HEK293 (cell line): ENCODE data around the gene FGD4.

Experiments used
- CTCF ChIA-PET: fragments of 350-600 bp; formaldehyde crosslinking; extraction: SDS; loops from one replicate; lab custom pipeline; 2021; ENCODE audit warnings: antibody characterized with exemption; lab: Yijun Ruan, JAX
- POLR2A ChIA-PET: fragments of 300-600 bp; formaldehyde crosslinking; extraction: SDS; loops from one replicate; lab custom pipeline; 2020; ENCODE audit warnings: antibody characterized with exemption, inconsistent platforms; lab: Yijun Ruan, JAX
- H3K27ac ChIP-seq: fragments of 200-500 bp; sonication (Bioruptor generic); 2 replicates; pipeline ENCODE4 v1.5.1; 2014; ENCODE audit warnings: low read depth, low read length, control low read depth, inconsistent platforms; ENCODE audit errors: extremely low read depth
- H3K36me3 ChIP-seq, 2 experiments: fragments of 200-500 bp in 1 of 2; sonication (Bioruptor generic) in 1 of 2; 1 replicate in 1 of 2; 2 replicates in 1 of 2; pipeline ENCODE4 v1.5.1; 2014 to 2017; ENCODE audit warnings: inconsistent platforms in 2 of 2, low read length in 2 of 2; ENCODE audit not compliant: control insufficient read depth in 2 of 2, insufficient read depth in 1 of 2
- H3K4me1 ChIP-seq: fragments of 200-500 bp; sonication (Bioruptor generic); 2 replicates; pipeline ENCODE4 v1.5.1; 2014; ENCODE audit warnings: mild to moderate bottlenecking, low read length, inconsistent platforms; ENCODE audit not compliant: control insufficient read depth, insufficient read depth
- H3K4me3 ChIP-seq: 2 replicates; pipeline ENCODE4 v1.5.1; 2011; ENCODE audit warnings: low read depth, mild to moderate bottlenecking, control low read depth, low read length, moderate library complexity
- H3K9me3 ChIP-seq: fragments of 200-500 bp; sonication (Bioruptor generic); 2 replicates; pipeline ENCODE4 v1.5.1; 2014; ENCODE audit warnings: low read depth, low read length, inconsistent platforms; ENCODE audit not compliant: control insufficient read depth, insufficient read depth
- EGR2 ChIP-seq: fragments of 450-650 bp; formaldehyde crosslinking; IDR thresholded peaks from 2 replicates; pipeline ENCODE4 v1.5.1; 2016; ENCODE audit warnings: low read depth, missing biosample characterization, missing genetic modification characterization
- GLIS1 ChIP-seq: fragments of 450-650 bp; formaldehyde crosslinking; IDR thresholded peaks from 2 replicates; pipeline ENCODE4 v1.5.1; 2016; ENCODE audit warnings: missing biosample characterization, missing genetic modification characterization
- KLF1 ChIP-seq: fragments of 450-650 bp; formaldehyde crosslinking; IDR thresholded peaks from 2 replicates; pipeline ENCODE4 v1.5.1; 2016; ENCODE audit warnings: missing biosample characterization, missing genetic modification characterization
- SCRT2 ChIP-seq: fragments of 450-650 bp; formaldehyde crosslinking; IDR thresholded peaks from 2 replicates; pipeline ENCODE4 v1.5.1; 2016; ENCODE audit warnings: missing biosample characterization, missing genetic modification characterization
- SETDB1 ChIP-seq: IDR thresholded peaks from one replicate; pipeline ENCODE4 v1.6.1; 2017; ENCODE audit warnings: mild to moderate bottlenecking, low read length, moderate library complexity, mixed read lengths; ENCODE audit not compliant: insufficient read length
- ZFP69B ChIP-seq: fragments of 450-650 bp; formaldehyde crosslinking; IDR thresholded peaks from 2 replicates; pipeline ENCODE4 v1.5.1; 2016; ENCODE audit warnings: missing biosample characterization, missing genetic modification characterization
- ZIC2 ChIP-seq: fragments of 450-650 bp; formaldehyde crosslinking; IDR thresholded peaks from 2 replicates; pipeline ENCODE4 v1.5.1; 2016; ENCODE audit warnings: missing biosample characterization, missing genetic modification characterization
- ZNF121 ChIP-seq: fragments of 450-650 bp; formaldehyde crosslinking; IDR thresholded peaks from 2 replicates; pipeline ENCODE4 v1.5.1; 2016; ENCODE audit warnings: missing biosample characterization, missing genetic modification characterization
- ZNF274 ChIP-seq, 2 experiments: fragments of 200-500 bp in 1 of 2; fragments of 450-650 bp in 1 of 2; sonication (Bioruptor generic) in 1 of 2; formaldehyde crosslinking in 1 of 2; IDR thresholded peaks; 2 replicates each; pipeline versions ENCODE4 v1.5.1 to v1.6.1; 2014 to 2016; ENCODE audit warnings: borderline replicate concordance in 1 of 2, inconsistent platforms in 1 of 2, low read length in 1 of 2, missing biosample characterization in 1 of 2, missing genetic modification characterization in 1 of 2
- ZNF354C ChIP-seq: fragments of 450-650 bp; formaldehyde crosslinking; IDR thresholded peaks from 2 replicates; pipeline ENCODE4 v1.5.1; 2016; ENCODE audit warnings: missing biosample characterization, missing genetic modification characterization, low read depth, borderline replicate concordance
- ZNF37A ChIP-seq: fragments of 450-650 bp; IDR thresholded peaks from 2 replicates; pipeline ENCODE4 v1.5.1; 2018; ENCODE audit warnings: missing biosample characterization, missing genetic modification characterization
- ZNF473 ChIP-seq: fragments of 450-650 bp; formaldehyde crosslinking; IDR thresholded peaks from 2 replicates; pipeline ENCODE4 v1.5.1; 2017; ENCODE audit warnings: missing biosample characterization, missing genetic modification characterization
- ZNF548 ChIP-seq: fragments of 450-650 bp; formaldehyde crosslinking; IDR thresholded peaks from 2 replicates; pipeline ENCODE4 v1.5.1; 2016; ENCODE audit warnings: missing biosample characterization, missing genetic modification characterization
- ZNF560 ChIP-seq: fragments of 450-650 bp; formaldehyde crosslinking; IDR thresholded peaks from 2 replicates; pipeline ENCODE4 v1.5.1; 2017; ENCODE audit warnings: missing biosample characterization, missing genetic modification characterization, borderline replicate concordance
- ZNF580 ChIP-seq: fragments of 450-650 bp; formaldehyde crosslinking; IDR thresholded peaks from 2 replicates; pipeline ENCODE4 v1.5.1; 2016; ENCODE audit warnings: missing biosample characterization, missing genetic modification characterization
- ZNF624 ChIP-seq: fragments of 450-650 bp; formaldehyde crosslinking; IDR thresholded peaks from 2 replicates; pipeline ENCODE4 v1.5.1; 2017; ENCODE audit warnings: missing biosample characterization, missing genetic modification characterization
- ZNF645 ChIP-seq: fragments of 450-650 bp; formaldehyde crosslinking; IDR thresholded peaks from 2 replicates; pipeline ENCODE4; 2016; ENCODE audit warnings: missing biosample characterization, missing genetic modification characterization
- ZNF660 ChIP-seq: fragments of 450-650 bp; IDR thresholded peaks from 2 replicates; pipeline ENCODE4 v1.5.1; 2018; ENCODE audit warnings: missing biosample characterization, mild to moderate bottlenecking, missing genetic modification characterization
- ZNF747 ChIP-seq: fragments of 450-650 bp; formaldehyde crosslinking; IDR thresholded peaks from 2 replicates; pipeline ENCODE4 v1.5.1; 2016; ENCODE audit warnings: missing biosample characterization, missing genetic modification characterization
- ZNF76 ChIP-seq: fragments of 450-650 bp; formaldehyde crosslinking; IDR thresholded peaks from 2 replicates; pipeline ENCODE4; 2016; ENCODE audit warnings: low read depth, missing biosample characterization, missing genetic modification characterization, borderline replicate concordance
- ZNF791 ChIP-seq: fragments of 450-650 bp; formaldehyde crosslinking; IDR thresholded peaks from 2 replicates; pipeline ENCODE4 v1.5.1; 2016; ENCODE audit warnings: missing biosample characterization, missing genetic modification characterization
- ZNF830 ChIP-seq: fragments of 450-650 bp; IDR thresholded peaks from 2 replicates; pipeline ENCODE4 v1.5.0; 2018; ENCODE audit warnings: missing biosample characterization, missing genetic modification characterization, low read depth, mild to moderate bottlenecking, moderate library complexity
- TF ChIP-seq, protein P1 (sequence below): fragments of 450-650 bp; formaldehyde crosslinking; optimal IDR thresholded peaks from 2 replicates; pipeline ENCODE3; 2016; ENCODE audit warnings: missing biosample characterization, mild to moderate bottlenecking, missing genetic modification characterization
- TF ChIP-seq, protein P2 (sequence below): fragments of 450-650 bp; formaldehyde crosslinking; IDR thresholded peaks from 2 replicates; pipeline ENCODE4 v1.5.1; 2016; ENCODE audit warnings: missing biosample characterization, missing genetic modification characterization

Gene FGD4

GRCh38 chr12:32482226-32482625 is 82.9 kb downstream of the FGD4 start:
- Histone ChIP-seq H3K9me3 (no peaks in the 10 kb centered on the region), H3K36me3 (no peaks in the 10 kb centered on the region)
- POLR2A ChIA-PET: no interaction called here
- TF ChIP-seq ZNF791 (tag by site-specific recombination) (no peak), ZNF76 (tag by site-specific recombination) (no peak), ZNF37A (tag by site-specific recombination) (no peak), ZFP69B (tag by site-specific recombination) (no peak), ZNF830 (tag by site-specific recombination) (no peak), ZNF354C (no peak), ZNF274 (IDR thresholded peaks at IDR 0.05; ENCODE audit: low read length) (no peak), ZNF274 (tag by site-specific recombination; IDR thresholded peaks at IDR 0.05; ENCODE audit: borderline replicate concordance) (no peak), ZNF580 (tag by site-specific recombination) (no peak), ZNF548 (no peak)
- TF ChIP-seq, all 188 proteins: peak for 0
- CTCF ChIA-PET: interaction anchor here (0.5 kb wide), 1 partner anchor 91 kb away, joined by 6 read pairs; no protein-coding TSS in a partner anchor
- no peak overlapping the region for H3K27ac ChIP-seq
- no peak overlapping the region for H3K4me3 ChIP-seq
- H3K4me1 ChIP-seq: 0 out of 2 replicates have a peak, but pooled peaks cover 2% of the 10 kb centered on the region

DNA sequence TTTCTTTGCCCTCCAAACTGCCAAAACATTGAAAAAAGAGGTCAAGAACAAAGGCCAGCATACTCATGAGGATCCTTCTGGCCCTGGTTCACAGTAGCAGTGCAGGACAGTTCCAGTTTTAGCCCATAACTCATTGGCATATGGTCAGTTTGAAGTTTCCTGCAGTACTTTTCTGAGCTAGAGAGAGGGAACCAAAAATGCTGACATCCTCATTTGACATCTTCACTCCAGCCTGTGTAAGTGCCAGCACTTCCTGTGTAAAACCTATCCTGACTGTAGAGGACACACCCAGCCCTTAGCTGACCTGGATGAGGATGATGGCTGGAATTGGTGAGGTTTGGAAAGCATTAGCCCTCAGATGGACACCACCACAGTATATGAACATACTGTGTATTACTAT is 84.1 kb downstream of the FGD4 start:
- Histone ChIP-seq H3K36me3 (no peaks in the 10 kb centered on the region), H3K4me3 (no peak overlapping the region)
- ChIA-PET POLR2A (no interaction called here), CTCF (interaction anchor here (0.6 to 1.0 kb wide), 2 partner anchors 27 to 66 kb away, joined by 3 to 4 read pairs; no protein-coding TSS in a partner anchor)
- TF ChIP-seq ZNF645 (tag by site-specific recombination): no peak
- TF ChIP-seq ZNF560: no peak
- TF ChIP-seq ZIC2: no peak
- no peak for TF ChIP-seq ZNF473 (tag by site-specific recombination)
- TF ChIP-seq, protein P1, sequence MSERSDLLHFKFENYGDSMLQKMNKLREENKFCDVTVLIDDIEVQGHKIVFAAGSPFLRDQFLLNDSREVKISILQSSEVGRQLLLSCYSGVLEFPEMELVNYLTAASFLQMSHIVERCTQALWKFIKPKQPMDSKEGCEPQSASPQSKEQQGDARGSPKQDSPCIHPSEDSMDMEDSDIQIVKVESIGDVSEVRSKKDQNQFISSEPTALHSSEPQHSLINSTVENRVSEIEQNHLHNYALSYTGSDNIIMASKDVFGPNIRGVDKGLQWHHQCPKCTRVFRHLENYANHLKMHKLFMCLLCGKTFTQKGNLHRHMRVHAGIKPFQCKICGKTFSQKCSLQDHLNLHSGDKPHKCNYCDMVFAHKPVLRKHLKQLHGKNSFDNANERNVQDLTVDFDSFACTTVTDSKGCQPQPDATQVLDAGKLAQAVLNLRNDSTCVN (tag by site-specific recombination): no peak
- no peak for TF ChIP-seq ZNF660 (tag by site-specific recombination)
- no peak for TF ChIP-seq GLIS1
- no peak for TF ChIP-seq ZNF121 (tag by site-specific recombination)
- no peak for TF ChIP-seq ZNF624
- no peak for TF ChIP-seq ZNF747
- no peak for TF ChIP-seq KLF1 (tag by site-specific recombination)
- no peak for TF ChIP-seq SETDB1
- TF ChIP-seq, all 188 proteins: peak for 0
- Histone ChIP-seq H3K27ac (no peak overlapping the region), H3K9me3 (no peaks in the 10 kb centered on the region), H3K4me1 (0 out of 2 replicates have a peak, but pooled peaks cover 2% of the 10 kb centered on the region)

GRCh38 chr12:32483993-32484392 is 84.6 kb downstream of the FGD4 start:
- ChIA-PET POLR2A (no interaction called here), CTCF (interaction anchor here (0.6 to 1.0 kb wide), 4 partner anchors 16 to 103 kb away, joined by 3 to 4 read pairs (median 3); no protein-coding TSS in a partner anchor)
- H3K4me1 ChIP-seq: 0 out of 2 replicates have a peak, but pooled peaks cover 2% of the 10 kb centered on the region
- H3K9me3 ChIP-seq: no peaks in the 10 kb centered on the region
- no peaks in the 10 kb centered on the region for H3K36me3 ChIP-seq
- TF ChIP-seq EGR2 (tag by site-specific recombination): no peak
- peak; percentile 28; the same call in 1 of the 2 replicates for TF ChIP-seq SCRT2 (tag by site-specific recombination)
- TF ChIP-seq, protein P2, sequence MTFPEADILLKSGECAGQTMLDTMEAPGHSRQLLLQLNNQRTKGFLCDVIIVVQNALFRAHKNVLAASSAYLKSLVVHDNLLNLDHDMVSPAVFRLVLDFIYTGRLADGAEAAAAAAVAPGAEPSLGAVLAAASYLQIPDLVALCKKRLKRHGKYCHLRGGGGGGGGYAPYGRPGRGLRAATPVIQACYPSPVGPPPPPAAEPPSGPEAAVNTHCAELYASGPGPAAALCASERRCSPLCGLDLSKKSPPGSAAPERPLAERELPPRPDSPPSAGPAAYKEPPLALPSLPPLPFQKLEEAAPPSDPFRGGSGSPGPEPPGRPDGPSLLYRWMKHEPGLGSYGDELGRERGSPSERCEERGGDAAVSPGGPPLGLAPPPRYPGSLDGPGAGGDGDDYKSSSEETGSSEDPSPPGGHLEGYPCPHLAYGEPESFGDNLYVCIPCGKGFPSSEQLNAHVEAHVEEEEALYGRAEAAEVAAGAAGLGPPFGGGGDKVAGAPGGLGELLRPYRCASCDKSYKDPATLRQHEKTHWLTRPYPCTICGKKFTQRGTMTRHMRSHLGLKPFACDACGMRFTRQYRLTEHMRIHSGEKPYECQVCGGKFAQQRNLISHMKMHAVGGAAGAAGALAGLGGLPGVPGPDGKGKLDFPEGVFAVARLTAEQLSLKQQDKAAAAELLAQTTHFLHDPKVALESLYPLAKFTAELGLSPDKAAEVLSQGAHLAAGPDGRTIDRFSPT (tag by site-specific recombination): no peak
- no peak overlapping the region for H3K27ac ChIP-seq
- no peak overlapping the region for H3K4me3 ChIP-seq
